Mucosa of descending colon (tissue), 3 donors: Measurements from ENCODE around the gene AP1G2. TPM values are rescaled to one million over a fixed set of nuclear protein-coding genes. Genes with fewer than 3 reads are reported as not detected.
A peak's percentile ranks its signal among the peaks of the same experiment; 100 is the strongest.

Experiments used
- ATAC-seq: fragments of 200-7000 bp; cut with Tn5 transposase; one replicate; pipeline ENCODE4 v1.9.1; 2020; ENCODE audit warnings: mild to moderate bottlenecking, moderate library complexity
- DNase-seq, 3 donors: peaks; one replicate each; pipeline ENCODE4 v3.0.0-alpha.2; 2020
- H3K36me3 ChIP-seq: fragments of 200-600 bp; one replicate; pipeline ENCODE4 v1.8.0; 2021; ENCODE audit warnings: low read depth, mild to moderate bottlenecking
- H3K4me1 ChIP-seq: fragments of 200-600 bp; one replicate; pipeline ENCODE4 v1.8.0; 2021; ENCODE audit warnings: low read depth, mild to moderate bottlenecking
- H3K4me3 ChIP-seq: fragments of 200-600 bp; one replicate; pipeline ENCODE4 v1.8.0; 2021; ENCODE audit warnings: mild to moderate bottlenecking
- H3K9me3 ChIP-seq: fragments of 200-600 bp; one replicate; pipeline ENCODE4 v1.8.0; 2021; ENCODE audit warnings: mild to moderate bottlenecking
- intact Hi-C, 2 donors: fragments of 100-400 bp; cut with DNase I in 1 of 2; cut with micrococcal nuclease in 1 of 2; formaldehyde crosslinking; loops; one replicate each; pipeline versions ENCODE4 v1.11.0 to v1.11.1; 2022; cut with DNase I, micrococcal nuclease
- total RNA-seq, 3 donors: library from RNA; stranded (reverse); fragmentation: NEBNext Ultra II Directional in 2 of 3; extraction: Animal tissue kit (Norgen Biotek cat#: 25700) in 2 of 3; gene quantifications; one replicate each; pipeline versions ENCODE4 v1.2.1 to v1.2.4, GENCODE V29; 2021 to 2023
- TF ChIP-seq, protein P1 (sequence below): fragments of 200-600 bp; IDR thresholded peaks from one replicate; pipeline ENCODE4 v1.8.0; 2022; ENCODE audit warnings: antibody characterized with exemption, mild to moderate bottlenecking
- donor health status: DM: no; HTN: no; CAD: no; lungs with moderate emphysema.
- donor health status: DM: no; HTN: no; CAD: no.
- donor health status: DM: no; HTN: yes; CAD: no.

AP1G2 gene
- total RNA-seq, 3 donors from 2014 or later = 95.4 to 271 (median 122) TPM

DNA sequence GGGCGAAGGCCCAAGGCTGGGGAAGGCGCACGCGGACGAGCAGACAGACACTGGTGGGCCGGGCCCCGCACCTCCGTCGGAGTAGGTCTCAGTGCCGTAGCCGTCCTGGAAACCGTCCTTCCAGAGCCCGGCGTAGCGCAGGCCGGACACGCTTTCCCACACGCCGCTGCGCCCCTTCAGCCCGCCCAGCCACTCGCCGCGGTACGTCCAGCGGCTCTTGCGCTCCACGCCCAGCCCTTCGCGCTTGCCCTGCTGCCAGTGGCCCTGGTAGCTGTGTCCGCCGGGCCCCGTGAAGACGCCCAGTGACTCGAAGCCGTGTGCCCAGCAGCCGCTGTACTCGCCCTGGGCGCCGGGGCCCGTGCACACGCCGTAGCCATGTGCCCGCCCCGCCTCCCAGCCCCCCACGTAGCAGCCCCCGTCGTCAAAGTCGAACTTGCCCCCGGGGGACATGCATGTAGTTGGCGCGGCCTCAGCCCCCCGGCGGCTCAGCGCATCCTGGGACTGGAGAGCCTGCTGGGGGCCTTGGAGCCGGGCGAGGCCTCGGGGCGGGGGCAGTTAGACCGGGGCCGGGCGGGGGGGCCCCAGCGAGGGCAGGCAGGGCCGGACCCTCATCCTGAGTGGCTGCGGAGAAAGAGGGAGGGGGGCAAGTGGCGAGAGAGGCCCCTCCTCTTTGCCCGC, 9.6 kb upstream of the AP1G2 start:
- Histone ChIP-seq H3K9me3 (no peaks in the 10 kb centered on the region), H3K4me1 (peaks cover 16% of the 10 kb centered on the region), H3K36me3 (no peaks in the 10 kb centered on the region), H3K4me3 (no peak overlapping the region)
- intact Hi-C loops = no loop called here
- peak; percentile 52 for ATAC-seq
- TF ChIP-seq, protein P1, sequence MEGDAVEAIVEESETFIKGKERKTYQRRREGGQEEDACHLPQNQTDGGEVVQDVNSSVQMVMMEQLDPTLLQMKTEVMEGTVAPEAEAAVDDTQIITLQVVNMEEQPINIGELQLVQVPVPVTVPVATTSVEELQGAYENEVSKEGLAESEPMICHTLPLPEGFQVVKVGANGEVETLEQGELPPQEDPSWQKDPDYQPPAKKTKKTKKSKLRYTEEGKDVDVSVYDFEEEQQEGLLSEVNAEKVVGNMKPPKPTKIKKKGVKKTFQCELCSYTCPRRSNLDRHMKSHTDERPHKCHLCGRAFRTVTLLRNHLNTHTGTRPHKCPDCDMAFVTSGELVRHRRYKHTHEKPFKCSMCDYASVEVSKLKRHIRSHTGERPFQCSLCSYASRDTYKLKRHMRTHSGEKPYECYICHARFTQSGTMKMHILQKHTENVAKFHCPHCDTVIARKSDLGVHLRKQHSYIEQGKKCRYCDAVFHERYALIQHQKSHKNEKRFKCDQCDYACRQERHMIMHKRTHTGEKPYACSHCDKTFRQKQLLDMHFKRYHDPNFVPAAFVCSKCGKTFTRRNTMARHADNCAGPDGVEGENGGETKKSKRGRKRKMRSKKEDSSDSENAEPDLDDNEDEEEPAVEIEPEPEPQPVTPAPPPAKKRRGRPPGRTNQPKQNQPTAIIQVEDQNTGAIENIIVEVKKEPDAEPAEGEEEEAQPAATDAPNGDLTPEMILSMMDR = no peak
- no peak for DNase-seq

DNA sequence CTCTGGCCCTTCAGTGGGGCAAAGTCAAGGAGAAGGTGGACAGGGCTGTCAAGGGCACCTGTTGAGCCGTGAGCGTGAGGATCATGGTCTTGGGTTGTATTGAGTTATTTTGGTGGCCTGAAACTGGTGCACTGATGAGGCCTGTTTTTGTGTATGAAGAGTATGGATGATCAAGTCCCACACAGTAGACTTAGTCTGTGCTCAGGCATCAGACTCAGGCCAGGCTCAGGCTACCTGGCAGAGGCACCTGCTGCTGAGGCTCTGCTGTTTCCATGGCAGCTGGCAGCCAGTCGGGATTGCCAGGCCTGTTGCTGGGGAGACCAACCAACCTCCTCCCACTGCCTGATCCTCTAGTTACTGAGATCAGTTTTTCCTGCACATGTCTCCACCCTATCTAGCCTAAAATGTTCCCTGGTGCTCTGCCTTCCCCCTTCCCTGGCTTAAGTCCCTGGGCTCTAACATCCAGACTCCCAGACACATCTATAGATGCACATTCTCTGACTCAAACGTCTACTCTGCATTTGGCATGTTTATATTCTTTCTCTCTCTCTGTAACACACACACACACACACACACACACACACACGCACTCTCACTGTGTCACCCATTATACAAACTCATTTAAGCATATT, 5.9 kb upstream of the AP1G2 start:
- H3K36me3 ChIP-seq = no peaks in the 10 kb centered on the region
- H3K4me1 ChIP-seq = peaks cover 16% of the 10 kb centered on the region
- no peak overlapping the region for H3K4me3 ChIP-seq
- DNase-seq (no peak), ATAC-seq (no peak)
- intact Hi-C loops = no loop called here
- H3K9me3 ChIP-seq = no peaks in the 10 kb centered on the region
- TF ChIP-seq, protein P1 = no peak

- TF ChIP-seq, protein P1 = no peak
- ATAC-seq = no peak
- no peak for DNase-seq
- Histone ChIP-seq H3K4me3 (no peak overlapping the region), H3K4me1 (peaks cover 16% of the 10 kb centered on the region), H3K36me3 (no peaks in the 10 kb centered on the region), H3K9me3 (no peaks in the 10 kb centered on the region)
- intact Hi-C loops = no loop called here
These were observed 5.2 kb upstream of the AP1G2 start for GRCh38 chr14:23572836-23573235.

DNA sequence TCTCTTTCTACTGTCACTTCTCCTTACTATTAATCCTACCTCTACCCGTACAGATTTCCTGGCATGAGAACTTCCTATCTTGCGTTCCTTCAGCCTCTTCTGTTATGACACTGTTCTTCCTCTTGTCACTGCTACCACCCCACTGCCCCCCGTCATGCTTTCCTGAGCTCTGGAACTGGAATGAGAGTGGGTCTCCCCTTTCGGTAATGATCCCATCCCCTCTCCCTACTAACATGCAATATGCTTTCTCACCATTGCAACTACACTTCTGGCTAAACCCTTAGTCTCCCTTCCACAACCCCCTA, 4.9 kb upstream of the AP1G2 start:
- H3K36me3 ChIP-seq = no peaks in the 10 kb centered on the region
- ATAC-seq (no peak), DNase-seq (no peak)
- peaks cover 13% of the 10 kb centered on the region for H3K4me1 ChIP-seq
- no peaks in the 10 kb centered on the region for H3K9me3 ChIP-seq
- H3K4me3 ChIP-seq = no peak overlapping the region
- TF ChIP-seq, protein P1 = no peak
- intact Hi-C loops = no loop called here

DNA sequence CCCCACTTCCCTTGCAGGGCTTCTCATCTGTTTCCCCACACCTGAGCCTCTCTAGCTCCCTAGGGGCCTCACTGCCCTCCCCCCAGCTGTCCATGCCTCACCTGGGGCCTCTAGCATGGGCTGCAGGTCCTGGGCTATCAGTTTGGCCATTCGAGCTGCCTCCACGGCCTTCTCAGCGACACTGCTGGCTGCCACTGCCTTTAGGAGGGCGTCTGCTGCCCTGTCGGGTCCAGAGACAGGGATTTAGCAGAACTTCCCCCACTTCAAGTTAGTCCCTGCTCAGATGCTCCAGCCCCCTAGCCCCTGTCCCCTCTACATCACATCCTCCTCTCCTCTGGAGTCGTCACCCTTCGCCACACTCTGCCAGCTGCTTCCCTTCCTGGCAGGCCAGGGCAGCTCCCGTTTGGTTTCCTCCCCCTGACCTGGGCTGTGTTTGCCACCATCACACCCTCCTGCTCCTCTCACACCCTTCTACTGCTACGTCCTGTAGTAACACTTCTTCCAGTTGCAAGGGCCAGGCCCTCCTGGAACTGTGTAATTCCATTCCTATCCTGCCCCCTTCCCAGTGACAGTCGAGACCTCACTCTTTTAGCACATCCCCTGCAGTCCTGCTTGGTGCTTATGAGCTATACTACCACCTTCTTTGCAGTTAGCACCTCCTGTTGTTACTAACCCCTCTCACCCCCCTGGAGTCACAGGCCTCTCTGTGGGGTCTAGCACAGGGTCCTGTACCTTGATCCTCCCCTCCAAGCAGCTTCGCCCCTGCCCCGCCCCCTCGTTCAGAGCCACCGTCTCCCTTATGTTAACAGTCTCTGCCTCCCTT, 4.3 kb upstream of the AP1G2 start:
- Histone ChIP-seq H3K9me3 (no peaks in the 10 kb centered on the region), H3K4me3 (no peak overlapping the region), H3K36me3 (no peaks in the 10 kb centered on the region), H3K4me1 (peaks cover 8% of the 10 kb centered on the region)
- intact Hi-C loops = no loop called here
- TF ChIP-seq, protein P1 = no peak
- ATAC-seq = no peak
- DNase-seq = no peak
